Choroid plexus epithelial cell (primary cell): ENCODE data around the gene DDX10.
"Not testable (repeated sequence)": the region's sequence is repeated elsewhere in the genome, so short reads cannot be mapped to it uniquely, and the experiment has no call there.

Experiments
- DNase-seq: peaks from one replicate; pipeline ENCODE4 v3.0.0-alpha.2; 2010; ENCODE audit warnings: low read depth
- H3K4me3 ChIP-seq: 2 replicates; pipeline ENCODE4 v1.5.1; 2011; ENCODE audit warnings: low read depth, mild to moderate bottlenecking, control low read depth, low read length, moderate library complexity
- TF ChIP-seq, protein P1 (sequence below): conservative IDR thresholded peaks from 2 replicates; pipeline ENCODE4 v1.5.1; 2011; ENCODE audit warnings: low read depth, mild to moderate bottlenecking, control low read depth, inconsistent platforms, low read length, moderate library complexity

DDX10 gene

DNA sequence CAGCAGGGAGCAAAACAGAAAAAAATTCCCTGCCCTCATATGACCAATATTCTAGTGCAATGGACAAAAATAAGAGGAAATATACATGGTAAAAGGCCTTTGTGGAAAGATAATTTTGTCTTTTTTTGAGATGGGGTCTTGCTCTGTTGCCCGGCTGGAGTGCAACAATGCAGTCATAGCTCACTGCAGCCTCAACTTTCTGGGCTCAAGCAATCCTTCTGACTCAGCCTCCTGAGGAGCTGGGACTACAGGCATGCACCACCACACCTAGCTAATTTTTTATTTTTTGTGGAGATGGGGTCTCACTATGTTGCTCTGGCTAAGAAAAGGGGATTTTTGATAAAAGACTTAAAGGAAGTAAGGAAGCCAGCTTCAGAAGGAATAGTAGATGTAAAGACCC, 25.7 kb upstream of the DDX10 start:
- TF ChIP-seq, protein P1, sequence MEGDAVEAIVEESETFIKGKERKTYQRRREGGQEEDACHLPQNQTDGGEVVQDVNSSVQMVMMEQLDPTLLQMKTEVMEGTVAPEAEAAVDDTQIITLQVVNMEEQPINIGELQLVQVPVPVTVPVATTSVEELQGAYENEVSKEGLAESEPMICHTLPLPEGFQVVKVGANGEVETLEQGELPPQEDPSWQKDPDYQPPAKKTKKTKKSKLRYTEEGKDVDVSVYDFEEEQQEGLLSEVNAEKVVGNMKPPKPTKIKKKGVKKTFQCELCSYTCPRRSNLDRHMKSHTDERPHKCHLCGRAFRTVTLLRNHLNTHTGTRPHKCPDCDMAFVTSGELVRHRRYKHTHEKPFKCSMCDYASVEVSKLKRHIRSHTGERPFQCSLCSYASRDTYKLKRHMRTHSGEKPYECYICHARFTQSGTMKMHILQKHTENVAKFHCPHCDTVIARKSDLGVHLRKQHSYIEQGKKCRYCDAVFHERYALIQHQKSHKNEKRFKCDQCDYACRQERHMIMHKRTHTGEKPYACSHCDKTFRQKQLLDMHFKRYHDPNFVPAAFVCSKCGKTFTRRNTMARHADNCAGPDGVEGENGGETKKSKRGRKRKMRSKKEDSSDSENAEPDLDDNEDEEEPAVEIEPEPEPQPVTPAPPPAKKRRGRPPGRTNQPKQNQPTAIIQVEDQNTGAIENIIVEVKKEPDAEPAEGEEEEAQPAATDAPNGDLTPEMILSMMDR: no peak
- H3K4me3 ChIP-seq: no peak overlapping the region
- no peak for DNase-seq

DNA sequence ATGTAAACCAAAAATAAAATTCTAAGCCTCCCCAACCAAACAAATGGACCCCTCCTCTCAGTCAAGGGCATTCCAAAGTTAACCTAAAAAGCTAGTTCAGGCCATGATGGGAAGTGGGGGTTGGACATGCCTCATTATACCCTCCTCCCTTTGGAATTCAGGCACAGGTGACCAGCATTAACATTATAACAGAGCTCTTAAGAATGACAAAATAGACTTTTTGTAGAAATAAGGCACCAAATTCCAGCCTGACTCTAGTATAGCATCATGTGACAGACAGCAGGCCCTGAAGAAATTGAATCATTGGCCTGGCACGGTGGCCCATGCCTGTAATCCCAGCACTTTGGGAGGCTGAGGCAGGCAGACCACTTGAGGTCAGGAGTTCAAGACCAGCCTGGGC, 23.1 kb upstream of the DDX10 start:
- H3K4me3 ChIP-seq, DNase-seq: not testable (repeated sequence)

DNA sequence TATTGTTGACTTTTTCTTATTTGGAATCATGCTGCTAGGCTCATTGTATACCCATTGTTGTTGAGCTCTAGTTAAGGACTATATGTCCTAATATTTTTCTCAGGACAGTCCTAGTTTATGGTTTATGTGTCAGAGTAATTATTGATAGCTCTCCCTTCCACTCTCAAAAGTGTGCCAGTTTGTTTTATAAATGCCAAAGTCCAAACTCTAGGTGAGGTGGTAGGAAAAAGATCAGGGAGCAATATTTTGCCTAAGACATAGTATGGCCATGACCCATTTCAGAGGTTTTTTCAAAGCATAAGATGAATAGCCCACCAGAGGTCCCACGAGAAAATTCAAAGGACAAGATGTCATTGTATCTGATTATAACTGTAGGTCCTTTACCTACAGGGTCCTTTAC, 20.9 kb upstream of the DDX10 start:
- H3K4me3 ChIP-seq: no peak overlapping the region
- no peak for DNase-seq
- TF ChIP-seq, protein P1: no peak

DNA sequence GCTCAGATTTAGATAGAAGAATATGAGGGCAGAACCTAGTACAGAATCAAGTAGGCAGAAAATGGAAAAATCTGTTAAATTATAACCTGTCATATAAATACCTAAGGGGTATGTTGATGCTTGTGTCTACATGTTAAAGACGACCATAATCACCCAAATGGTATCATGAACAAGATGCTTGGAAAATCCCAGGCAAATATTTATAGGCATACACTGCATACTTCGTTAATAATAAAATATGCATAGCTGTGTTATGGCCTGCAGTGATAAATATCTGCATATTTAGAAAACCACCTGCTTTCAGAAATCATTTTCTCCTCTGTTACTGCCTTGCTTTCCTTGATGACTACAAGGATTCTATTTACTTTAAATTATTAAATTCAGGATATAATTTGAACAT, 18.9 kb upstream of the DDX10 start:
- H3K4me3 ChIP-seq: no peak overlapping the region
- TF ChIP-seq, protein P1: no peak
- DNase-seq: no peak

DNA sequence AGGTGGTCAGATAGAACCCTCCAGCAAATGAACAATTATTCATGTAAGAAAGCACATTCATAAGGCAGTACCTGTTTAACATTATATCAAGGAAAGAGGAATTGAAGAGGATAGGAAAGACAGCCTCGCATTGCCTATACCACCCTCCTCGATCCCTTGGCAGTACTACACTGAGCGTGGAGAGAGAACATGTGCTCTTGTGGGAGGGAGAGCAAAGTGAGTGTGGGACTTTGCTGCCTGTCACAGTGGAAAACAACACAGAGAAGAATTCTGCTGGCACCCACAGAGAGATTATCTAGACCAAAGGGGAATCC, 17.5 kb upstream of the DDX10 start:
- DNase-seq: no peak
- TF ChIP-seq, protein P1: no peak
- H3K4me3 ChIP-seq: no peak overlapping the region

DNA sequence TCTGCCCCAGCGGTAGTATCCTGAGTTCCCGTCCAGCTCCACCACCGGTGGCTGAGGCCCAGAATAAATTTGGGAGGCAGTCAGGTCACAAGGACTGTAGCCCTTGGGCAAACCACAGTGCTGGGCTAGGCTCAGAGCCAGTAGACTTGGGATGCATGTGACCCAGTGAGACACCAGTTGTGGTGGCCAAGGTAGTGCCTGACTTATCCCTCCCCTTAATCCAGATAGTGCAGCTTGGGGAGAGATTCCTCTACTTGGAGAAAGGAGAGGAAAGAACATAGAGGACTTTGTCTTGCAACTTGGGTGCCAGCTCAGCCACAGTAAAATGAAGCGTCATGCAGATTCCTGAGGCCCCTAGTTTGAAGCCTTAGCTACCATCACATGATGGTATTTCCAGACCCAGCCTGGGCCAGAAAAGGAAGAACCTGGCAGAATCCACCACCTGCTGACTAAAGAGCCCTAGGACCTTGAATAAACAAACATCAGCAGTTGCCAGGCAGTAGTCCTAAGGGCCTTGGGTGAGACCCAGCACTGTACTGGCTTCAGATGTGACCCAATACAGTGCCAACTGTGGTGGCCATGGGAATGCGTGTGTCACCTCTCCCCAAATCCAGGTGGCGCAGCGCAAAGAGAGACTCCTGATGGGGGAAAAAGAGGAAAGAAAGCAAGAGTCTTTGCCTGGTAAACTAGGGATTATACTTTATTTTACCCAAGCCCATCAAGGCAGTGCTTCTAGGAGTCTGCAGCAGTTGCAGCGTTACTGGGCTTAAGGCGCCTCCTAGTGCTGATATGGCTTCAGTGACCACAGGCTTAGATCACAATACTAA, 17.0 kb upstream of the DDX10 start:
- TF ChIP-seq, protein P1: peak; percentile 98
- H3K4me3 ChIP-seq: no peak overlapping the region
- peak; percentile 93 for DNase-seq

DNA sequence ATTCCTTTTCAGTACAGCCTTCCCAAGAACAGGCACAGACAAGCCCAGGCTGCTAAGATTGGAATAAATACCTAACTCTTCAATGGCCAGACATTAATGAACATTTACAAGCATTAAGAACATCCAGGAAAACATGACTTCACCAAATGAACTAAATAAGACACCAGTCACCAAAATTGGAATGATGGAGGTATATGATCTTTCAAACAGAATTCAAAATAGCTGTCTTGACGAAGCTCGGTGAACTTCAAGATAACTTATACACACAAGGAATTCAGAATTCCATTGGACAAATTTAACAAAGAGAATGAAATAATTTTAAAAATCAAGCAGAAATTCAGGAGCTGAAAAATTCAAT, 16.4 kb upstream of the DDX10 start:
- TF ChIP-seq, protein P1: no peak
- no peak for DNase-seq
- no peak overlapping the region for H3K4me3 ChIP-seq

DNA sequence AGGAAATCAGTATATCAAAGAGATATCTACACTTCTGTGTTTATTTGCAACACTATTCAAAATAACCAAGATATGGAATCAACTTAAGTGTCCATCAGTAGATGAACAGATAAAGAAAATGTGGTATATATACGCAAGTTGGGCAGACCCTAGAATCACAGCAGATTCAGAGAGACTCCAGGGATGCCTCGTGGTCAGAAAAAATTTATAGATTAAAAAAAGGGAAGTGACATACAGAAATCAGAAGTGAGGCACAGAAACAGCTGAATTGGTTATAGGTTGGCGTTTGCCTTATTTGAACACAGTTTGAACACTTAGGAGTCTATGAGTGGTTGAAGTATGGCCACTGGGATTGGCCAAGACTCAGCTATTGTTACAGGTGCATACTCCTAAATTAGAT, 10.8 kb upstream of the DDX10 start:
- not testable (repeated sequence) for H3K4me3 ChIP-seq, DNase-seq
